NAMALWA (cell line): ENCODE data around the gene RPL15.

Source experiments
- DNase-seq: peaks from one replicate; pipeline ENCODE4 v3.0.0-alpha.2; 2015; ENCODE audit warnings: low spot score

RPL15 gene

GRCh38 chr3:23964537-23965235, 47.8 kb downstream of the RPL15 start:
- DNase-seq, result no peak

- no peak for DNase-seq
Observed at GRCh38 chr3:23966328-23966727, 49.4 kb downstream of the RPL15 start.

GRCh38 chr3:23968463-23969184, 51.7 kb downstream of the RPL15 start:
- no peak for DNase-seq

GRCh38 chr3:23969393-23969792, 52.5 kb downstream of the RPL15 start:
- no peak for DNase-seq
